HUDEP-2 (cell line): Measurements from ENCODE around the gene VRK1.

Experiments
- DNase-seq, 76 experiments: peaks; one replicate each; lab custom pipeline; 2025; ENCODE audit not compliant: unreplicated experiment in 76 of 76; lab: John Stamatoyannopoulos, UW

The VRK1 gene

GRCh38 chr14:96911499-96912149 lies 114.4 kb downstream of the VRK1 start:
- DNase-seq = no peak

DNA sequence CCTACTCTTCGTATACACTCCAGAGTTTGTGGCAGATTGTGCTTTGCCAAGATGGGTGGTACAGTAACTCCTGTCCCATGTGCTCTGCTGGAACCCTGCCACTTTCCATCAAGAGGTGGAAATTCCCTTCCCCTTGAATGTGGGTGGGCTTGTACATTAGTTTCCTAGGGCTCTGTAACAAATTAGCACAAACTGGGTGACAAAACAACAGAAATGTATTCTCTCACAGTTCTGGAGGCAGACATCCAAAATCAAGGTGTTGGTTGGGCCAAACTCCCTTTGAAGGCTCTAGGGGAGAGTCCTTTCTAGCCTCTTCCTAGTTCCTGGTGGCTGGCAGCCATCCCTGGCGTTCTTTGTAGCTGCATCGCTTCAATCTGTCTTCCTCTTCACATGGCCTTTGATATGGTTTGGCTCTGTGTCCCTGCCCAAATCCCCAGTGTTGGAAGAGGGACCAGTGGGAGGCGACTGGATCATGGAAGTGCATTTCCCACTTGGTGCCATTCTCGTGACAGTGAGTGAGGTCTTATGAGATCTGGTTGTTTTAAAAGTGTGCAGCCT lies 117.5 kb downstream of the VRK1 start:
- peak in 12 of 76 experiments; percentile 6 to 38 (median 14) for DNase-seq

DNA sequence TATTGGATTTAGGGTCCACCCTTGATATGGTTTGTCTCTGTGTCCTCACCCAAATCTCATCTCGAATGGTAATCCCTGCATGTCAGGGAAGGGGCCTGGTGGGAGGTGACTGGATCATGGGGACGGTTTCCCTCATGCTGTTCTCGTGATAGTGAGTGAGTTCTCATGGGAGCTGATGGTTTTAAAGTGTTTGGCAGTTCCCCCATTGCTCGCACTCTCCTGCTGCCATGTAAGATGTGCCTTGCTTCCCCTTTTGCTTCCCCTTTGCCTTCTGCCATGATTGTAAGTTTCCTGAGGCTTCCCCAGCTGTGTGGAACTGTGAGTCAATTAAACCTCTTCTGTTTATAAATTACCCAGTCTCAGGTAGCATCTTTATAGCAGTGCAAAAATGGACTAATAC lies 118.3 kb downstream of the VRK1 start:
- DNase-seq = no peak

- DNase-seq = peak in 1 of 76 experiments; percentile 7
Measured at GRCh38 chr14:96916751-96917150, 119.6 kb downstream of the VRK1 start.

- DNase-seq = peak in 75 of 76 experiments; percentile 14 to 98 (median 87)
Measured at GRCh38 chr14:96917442-96917963, 120.3 kb downstream of the VRK1 start.

- DNase-seq = no peak
Measured at GRCh38 chr14:96920023-96920422, 122.8 kb downstream of the VRK1 start.

- DNase-seq = no peak
Measured at GRCh38 chr14:96920820-96921219, 123.6 kb downstream of the VRK1 start.

GRCh38 chr14:96922986-96923385 lies 125.8 kb downstream of the VRK1 start:
- DNase-seq = no peak

- no peak for DNase-seq
Measured at GRCh38 chr14:96925422-96925821, 128.2 kb downstream of the VRK1 start.

DNA sequence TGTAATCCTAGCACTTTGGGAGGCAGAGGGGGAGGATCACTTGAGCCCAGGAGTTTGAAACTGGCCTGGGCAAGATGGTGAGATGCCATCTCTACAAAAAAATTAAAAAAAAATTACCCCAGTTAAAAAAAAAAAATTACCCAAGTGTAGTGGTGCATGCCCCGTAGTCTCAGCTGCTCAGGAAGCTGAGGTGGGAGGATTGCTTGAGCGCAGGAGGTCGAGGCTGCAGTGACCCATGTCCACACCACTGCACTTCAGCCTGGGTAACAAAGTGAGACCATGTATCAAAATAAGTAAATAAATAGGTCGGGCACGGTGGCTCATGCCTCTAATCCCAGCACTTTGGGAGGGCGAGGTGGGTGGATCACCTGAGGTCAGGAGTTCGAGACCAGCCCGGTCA lies 128.8 kb downstream of the VRK1 start:
- no peak for DNase-seq

- DNase-seq = no peak
Measured at GRCh38 chr14:96928779-96929380, 131.7 kb downstream of the VRK1 start.

GRCh38 chr14:96929950-96930349 lies 132.8 kb downstream of the VRK1 start:
- DNase-seq = no peak

- DNase-seq = no peak
Measured at GRCh38 chr14:96930526-96930925, 133.3 kb downstream of the VRK1 start.
